ENCODE data around the gene ANK3.

Gene ANK3

DNA sequence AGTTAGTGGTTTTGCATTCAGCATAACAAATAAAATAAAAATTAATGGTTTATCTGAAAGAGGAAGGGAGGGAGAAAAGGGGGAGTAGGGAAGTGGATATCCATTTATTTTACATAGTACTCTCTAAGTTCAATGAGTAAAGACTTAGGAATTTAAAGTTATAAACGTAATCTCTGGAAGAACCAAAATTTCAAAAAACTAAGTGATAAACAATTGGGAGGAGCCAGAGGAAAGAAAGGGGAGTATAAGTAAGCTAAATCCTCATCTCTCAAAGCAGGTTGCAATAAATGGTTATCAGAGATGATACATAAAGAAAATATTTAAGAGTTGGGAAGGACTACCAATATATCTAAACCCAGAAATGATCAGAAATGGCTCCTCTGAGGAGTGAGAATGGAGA, 46.4 kb downstream of the ANK3 start:
- DNase-seq (ENCODE audit: low read depth in 2 of 2) = no peak

DNA sequence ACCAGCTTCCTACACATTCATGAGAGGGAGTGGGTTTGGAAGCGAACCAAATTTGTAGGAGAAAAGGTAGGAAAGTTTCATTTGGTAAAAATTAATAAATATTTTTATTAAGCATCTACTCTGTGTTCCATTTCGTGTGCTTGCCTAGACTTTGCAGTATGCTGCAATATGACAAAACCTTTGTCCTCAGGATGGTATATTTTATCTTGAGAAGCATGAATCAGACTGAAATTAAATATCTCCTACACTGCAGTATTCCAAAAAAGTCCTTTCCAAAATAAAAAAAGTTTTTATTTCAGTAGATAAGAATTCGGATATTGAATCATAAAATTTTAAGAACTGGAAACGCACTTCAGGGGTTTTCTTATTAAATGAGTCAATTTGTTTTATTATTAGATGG, 47.7 kb downstream of the ANK3 start:
- no peak for DNase-seq (ENCODE audit: low read depth in 2 of 2)

GRCh38 chr10:60340973-60341372, 48.7 kb downstream of the ANK3 start:
- no peak for DNase-seq (ENCODE audit: low read depth in 2 of 2)

DNA sequence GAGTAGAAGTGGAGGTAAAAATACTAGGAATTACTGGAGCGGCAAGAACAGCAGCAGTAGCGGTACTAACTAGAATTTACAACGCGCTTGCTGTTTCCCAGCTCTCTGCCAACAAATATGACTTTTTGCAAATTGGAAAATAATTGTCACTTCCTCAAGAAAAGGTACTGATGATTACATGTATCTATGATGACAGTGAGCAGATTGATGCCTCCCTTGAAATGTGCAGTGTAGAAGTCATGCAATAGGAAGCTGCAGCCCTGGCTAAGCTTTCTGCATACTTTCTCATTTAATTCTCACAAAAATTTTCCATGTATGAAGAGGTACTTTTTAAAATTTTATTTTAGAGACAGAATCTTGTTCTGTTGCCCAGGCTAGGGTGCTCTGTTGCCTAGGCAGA, 49.9 kb downstream of the ANK3 start:
- DNase-seq (ENCODE audit: low read depth in 2 of 2) = no peak

- no peak for DNase-seq (ENCODE audit: low read depth in 2 of 2)
These were observed 50.9 kb downstream of the ANK3 start for GRCh38 chr10:60338786-60339185.

DNA sequence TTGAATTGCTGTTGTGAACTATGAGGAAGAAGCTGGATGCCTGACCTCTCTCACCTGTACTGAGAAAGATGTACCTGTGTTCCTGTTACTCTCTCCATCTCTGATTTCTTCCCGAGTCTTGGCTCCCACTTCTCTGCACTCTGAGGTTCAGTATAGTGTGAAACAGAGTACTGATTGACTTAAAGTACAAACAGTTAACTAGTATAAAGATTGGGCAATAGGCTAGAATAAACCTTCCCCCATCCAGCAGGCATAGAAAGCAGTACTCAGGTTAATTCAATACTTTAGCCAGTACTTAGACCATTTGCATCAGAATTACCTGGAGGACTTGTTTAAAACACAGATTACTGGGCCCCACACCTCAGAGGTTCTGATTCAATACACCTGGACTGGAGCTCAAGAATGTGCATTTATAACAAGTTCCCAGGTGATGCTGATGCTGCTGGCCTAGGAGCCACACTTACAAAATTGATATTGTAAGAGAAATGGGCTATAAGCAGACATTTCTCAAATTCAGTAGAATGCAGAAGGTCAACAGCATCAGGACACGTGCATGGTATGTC, 51.6 kb downstream of the ANK3 start:
- no peak for DNase-seq (ENCODE audit: low read depth in 2 of 2)

GRCh38 chr10:60336901-60337630, 52.6 kb downstream of the ANK3 start:
- DNase-seq (ENCODE audit: low read depth in 2 of 2) = no peak

- no peak for DNase-seq (ENCODE audit: low read depth in 2 of 2)
These were observed 54.0 kb downstream of the ANK3 start for GRCh38 chr10:60335708-60336107.

- DNase-seq (ENCODE audit: low read depth in 2 of 2) = no peak
These were observed 54.7 kb downstream of the ANK3 start for GRCh38 chr10:60334991-60335390.

GRCh38 chr10:60332371-60332770, 57.3 kb downstream of the ANK3 start:
- no peak for DNase-seq (ENCODE audit: low read depth in 2 of 2)

- no peak for DNase-seq (ENCODE audit: low read depth in 2 of 2)
These were observed 57.8 kb downstream of the ANK3 start for GRCh38 chr10:60331886-60332285.

DNA sequence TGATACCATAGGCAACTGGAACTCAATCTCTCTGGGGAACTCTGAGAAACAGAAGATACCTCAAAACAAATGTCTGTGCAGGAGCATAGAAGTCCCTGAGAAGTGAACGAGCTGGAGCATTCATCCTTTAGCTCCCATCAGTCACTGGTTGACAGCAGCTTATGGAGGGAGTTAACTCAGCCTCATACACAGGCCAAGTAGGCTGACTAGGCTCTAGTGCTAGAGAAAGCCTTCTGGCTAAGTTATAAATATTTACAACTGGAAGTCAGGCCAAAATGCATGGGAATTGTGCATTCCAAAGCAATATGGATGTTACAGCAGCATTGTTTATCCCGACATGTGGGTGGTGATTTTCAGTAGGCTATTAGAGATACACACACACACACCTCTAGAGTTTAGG, 66.5 kb downstream of the ANK3 start:
- DNase-seq (ENCODE audit: low read depth in 2 of 2) = no peak

- no peak for DNase-seq (ENCODE audit: low read depth in 2 of 2)
These were observed 69.0 kb downstream of the ANK3 start for GRCh38 chr10:60320666-60321065.

GRCh38 chr10:60316029-60316428, 73.6 kb downstream of the ANK3 start:
- DNase-seq (ENCODE audit: low read depth in 2 of 2) = no peak

GRCh38 chr10:60315311-60315710, 74.4 kb downstream of the ANK3 start:
- no peak for DNase-seq (ENCODE audit: low read depth in 2 of 2)

GRCh38 chr10:60314069-60314940, 75.4 kb downstream of the ANK3 start:
- DNase-seq (ENCODE audit: low read depth in 2 of 2) = no peak

- DNase-seq (ENCODE audit: low read depth in 2 of 2) = no peak
These were observed 76.1 kb downstream of the ANK3 start for GRCh38 chr10:60313589-60313952.

GRCh38 chr10:60312818-60313588, 76.7 kb downstream of the ANK3 start:
- no peak for DNase-seq (ENCODE audit: low read depth in 2 of 2)

GRCh38 chr10:60311821-60312220, 77.9 kb downstream of the ANK3 start:
- no peak for DNase-seq (ENCODE audit: low read depth in 2 of 2)

DNA sequence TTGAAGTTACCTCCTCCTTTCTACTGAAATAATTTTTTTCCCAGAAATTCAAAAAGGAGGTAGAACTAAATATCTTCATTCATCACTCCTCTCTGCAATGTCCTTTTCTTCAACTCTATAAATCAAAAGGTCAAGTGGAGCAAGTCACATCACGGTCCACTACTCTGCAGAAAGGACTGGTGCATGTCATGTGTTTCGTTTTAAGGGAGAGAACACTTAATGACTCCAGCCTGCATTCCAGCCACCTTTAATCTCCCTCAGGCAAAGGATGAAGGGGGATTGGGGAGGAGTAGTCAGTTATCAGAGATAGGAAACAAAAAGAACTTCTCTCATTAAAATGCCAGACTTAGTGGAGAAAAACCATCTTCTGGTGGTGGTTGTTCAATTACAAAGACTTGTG, 78.9 kb downstream of the ANK3 start:
- DNase-seq (ENCODE audit: low read depth in 2 of 2) = no peak

GRCh38 chr10:60309891-60310290, 79.8 kb downstream of the ANK3 start:
- DNase-seq (ENCODE audit: low read depth in 2 of 2) = no peak

- no peak for DNase-seq (ENCODE audit: low read depth in 2 of 2)
These were observed 80.3 kb downstream of the ANK3 start for GRCh38 chr10:60309371-60309770.
